Activated CD4-positive, CD25-positive, alpha-beta regulatory T cell (primary cell): ENCODE data around the gene RLN1.
"Not testable (repeated sequence)": the region's sequence is repeated elsewhere in the genome, so short reads cannot be mapped to it uniquely, and the experiment has no call there.

Source experiments
- DNase-seq, 4 experiments: peaks; one replicate each; lab custom pipeline; 2025; lab: John Stamatoyannopoulos, UW

The RLN1 gene

GRCh38 chr9:5321601-5322000 lies 18.1 kb downstream of the RLN1 start:
- DNase-seq = not testable (repeated sequence)

DNA sequence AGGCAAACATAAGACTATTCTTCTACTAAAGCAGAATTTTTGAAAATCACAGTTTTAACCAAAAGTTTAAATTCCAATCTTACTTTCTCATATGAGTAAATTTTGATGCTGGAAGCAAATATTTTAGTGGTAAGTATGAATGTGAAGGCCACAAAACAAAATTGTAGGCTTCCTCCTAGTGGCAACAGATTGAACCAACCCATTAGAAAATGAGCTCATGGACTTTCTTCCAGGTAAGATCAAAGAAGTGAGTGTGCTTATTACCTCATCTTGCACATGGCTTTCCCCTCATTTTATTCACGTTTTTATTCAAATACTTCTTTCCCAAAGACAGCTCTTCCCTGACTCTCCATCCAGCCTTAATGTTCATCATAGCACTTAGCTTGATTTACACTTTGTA lies 18.6 kb downstream of the RLN1 start:
- no peak for DNase-seq

- not testable (repeated sequence) for DNase-seq
Measured at GRCh38 chr9:5316406-5316805, 23.3 kb downstream of the RLN1 start.

GRCh38 chr9:5315187-5315923 lies 24.3 kb downstream of the RLN1 start:
- no peak for DNase-seq

GRCh38 chr9:5310851-5311250 lies 28.8 kb downstream of the RLN1 start:
- no peak for DNase-seq

- no peak for DNase-seq
Measured at GRCh38 chr9:5305741-5306140, 33.9 kb downstream of the RLN1 start.

DNA sequence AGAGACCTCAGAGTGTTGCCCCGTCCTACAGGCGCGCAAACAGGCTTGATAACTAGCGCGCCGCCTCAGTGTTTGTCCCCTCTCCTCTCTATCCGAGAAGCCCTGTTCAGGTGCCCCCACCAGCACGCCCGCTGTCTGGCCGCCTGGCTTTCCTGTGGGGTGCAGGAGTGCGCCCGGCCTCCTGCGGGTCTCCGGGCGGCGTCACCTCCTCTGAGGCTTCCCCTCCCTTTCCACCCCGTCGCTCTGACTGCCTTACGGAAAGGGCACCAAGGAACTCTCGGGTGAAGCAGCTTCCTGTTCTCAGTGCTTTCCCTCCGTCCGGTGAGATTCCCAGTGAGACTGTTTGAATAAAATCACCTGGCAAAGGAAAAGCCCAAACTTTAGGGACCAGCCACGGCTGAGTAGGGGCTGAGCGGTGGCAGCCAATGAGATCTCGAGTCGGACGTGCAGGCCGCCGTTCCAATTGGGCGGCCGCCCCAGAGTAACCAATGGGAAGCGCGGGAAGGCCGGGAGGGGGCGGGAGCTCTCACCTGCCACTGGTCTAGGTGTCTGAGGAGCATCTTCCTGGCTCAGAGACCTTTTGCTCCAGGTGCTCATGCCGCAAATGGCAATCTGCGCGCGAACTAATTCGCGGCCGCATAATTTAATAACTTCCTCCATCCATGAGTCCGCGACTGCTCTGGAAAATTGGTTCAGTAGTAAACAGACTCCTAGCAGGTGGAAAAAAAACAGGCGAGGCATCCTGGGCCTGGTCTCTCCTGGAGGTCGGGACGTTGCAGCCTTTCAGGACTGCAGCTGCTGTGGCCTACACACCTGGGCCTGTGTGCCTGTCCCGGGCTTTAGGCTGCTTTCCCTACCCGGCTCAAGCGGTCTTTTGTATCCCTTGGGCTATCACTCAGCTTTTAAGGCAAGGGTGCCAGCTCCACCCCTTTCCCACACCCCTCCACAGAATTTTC lies 35.6 kb downstream of the RLN1 start, which contains the start of gene RLN2:
RLN2 (minus strand) TSS at position 877 of the 956 bp plus-strand sequence; CDS start at position 741, 136 bp downstream.
- DNase-seq = not testable (repeated sequence)

DNA sequence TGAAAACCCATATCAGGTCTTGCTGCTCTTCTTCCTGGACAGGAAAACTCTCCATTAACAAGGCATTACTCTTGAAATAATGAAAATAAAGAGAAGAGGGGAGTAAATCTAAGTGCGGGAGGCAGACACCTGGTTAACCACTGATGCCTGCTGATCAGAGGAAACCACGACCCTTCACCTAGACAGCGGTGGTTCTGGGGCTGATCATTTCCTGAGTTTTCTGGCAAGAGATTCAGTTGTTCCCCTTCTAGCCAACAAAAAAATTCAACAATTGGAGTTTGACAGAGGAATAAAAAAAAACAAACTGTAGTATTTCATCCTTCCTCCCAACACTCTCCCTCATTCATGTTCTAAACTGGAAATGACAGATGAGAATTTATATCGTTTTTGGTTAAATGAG lies 38.1 kb downstream of the RLN1 start:
- no peak for DNase-seq

DNA sequence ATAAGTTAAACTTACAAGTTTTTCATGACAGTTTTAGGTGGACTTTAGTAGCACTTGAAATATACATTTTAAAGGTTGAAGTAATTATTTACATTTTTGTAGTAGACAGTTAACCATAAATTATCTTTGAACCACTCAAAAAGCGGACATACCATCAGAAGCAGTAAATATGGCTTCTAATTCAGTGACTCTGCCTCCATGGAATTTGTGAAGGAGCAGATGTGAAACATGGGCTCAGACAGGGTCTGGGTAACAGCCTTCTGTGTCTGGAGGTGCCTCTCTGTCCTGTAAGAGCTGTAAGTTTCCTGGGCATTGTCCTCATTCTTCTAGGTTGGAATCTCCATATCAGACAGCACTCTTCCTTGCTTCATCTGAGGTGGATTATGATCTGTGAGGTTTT lies 47.5 kb downstream of the RLN1 start:
- no peak for DNase-seq

DNA sequence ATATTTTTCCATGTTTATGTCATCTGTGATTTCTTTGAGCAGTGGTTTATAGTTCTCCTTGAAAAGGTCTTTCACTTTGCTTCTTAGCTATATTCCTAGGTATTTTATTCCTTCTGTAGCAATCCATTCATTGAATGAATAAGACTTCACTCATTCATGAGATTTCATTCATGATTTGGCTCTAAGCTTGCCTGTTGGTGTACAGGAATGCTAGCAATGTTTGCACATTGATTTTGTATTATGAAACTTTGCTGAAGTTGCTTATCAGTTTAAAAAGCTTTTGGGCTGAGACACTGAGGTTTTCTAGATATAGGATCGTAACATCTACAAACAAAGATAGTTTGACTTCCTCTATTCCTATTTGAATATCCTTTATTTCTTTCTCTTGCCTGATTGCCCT lies 51.1 kb downstream of the RLN1 start:
- DNase-seq = no peak

DNA sequence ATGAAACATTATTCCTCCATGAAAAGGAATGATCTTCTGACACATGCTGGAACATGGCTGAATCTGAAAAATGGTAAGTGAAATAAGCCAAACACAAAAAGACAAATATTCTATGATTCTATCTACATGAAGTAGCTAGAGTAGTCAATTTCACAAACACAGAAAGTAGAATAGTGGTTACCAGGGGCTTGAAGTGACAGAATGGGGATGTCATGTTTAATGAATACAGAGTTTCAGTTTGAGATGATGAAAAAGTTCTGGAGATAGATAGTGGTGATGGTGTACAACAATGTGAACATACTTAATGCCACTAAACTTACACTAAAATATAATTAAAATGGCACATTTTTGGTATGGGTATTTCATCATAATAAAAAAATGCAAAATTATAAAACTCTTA lies 53.4 kb downstream of the RLN1 start:
- no peak for DNase-seq
